CD14-positive monocyte (primary cell): ENCODE results near the gene ASTN2. TPM values are rescaled to one million over a fixed set of nuclear protein-coding genes. Genes with fewer than 3 reads are reported as not detected.
A peak's percentile ranks its signal among the peaks of the same experiment; 100 is the strongest.

Experiments
- DNase-seq, 3 donors: peaks; one replicate each; pipeline ENCODE4 v3.0.0-alpha.2; 2011 to 2022
- H2AFZ ChIP-seq: 2 replicates; pipeline ENCODE4 v1.6.0; 2012; ENCODE audit warnings: mild to moderate bottlenecking, low read depth, low read length, inconsistent platforms; ENCODE audit not compliant: insufficient read depth, poor library complexity, severe bottlenecking
- H3K27ac ChIP-seq, 2 donors: 1 replicate in 1 of 2; 2 replicates in 1 of 2; pipeline ENCODE4 v1.5.1; 2012 to 2013; ENCODE audit warnings: low read length in 2 of 2, control low read depth in 1 of 2, inconsistent platforms in 1 of 2, low read depth in 1 of 2, mild to moderate bottlenecking in 1 of 2
- H3K27me3 ChIP-seq, 2 donors: one replicate each; pipeline versions ENCODE4 v1.6.0 to v1.6.1; 2011 to 2013; ENCODE audit warnings: low read length in 2 of 2; ENCODE audit not compliant: control insufficient read depth in 2 of 2, insufficient read depth in 2 of 2
- H3K36me3 ChIP-seq, 2 donors: replicated peaks in 1 of 2; 1 replicate in 1 of 2; 2 replicates in 1 of 2; pipeline versions ENCODE4 v1.5.1 to v1.6.1; 2012 to 2013; ENCODE audit warnings: low read length in 2 of 2, control low read depth in 1 of 2, inconsistent platforms in 1 of 2, mild to moderate bottlenecking in 1 of 2; ENCODE audit not compliant: insufficient read depth in 2 of 2, control insufficient read depth in 1 of 2
- H3K4me1 ChIP-seq, 2 donors: 1 replicate in 1 of 2; 2 replicates in 1 of 2; pipeline versions ENCODE4 v1.5.1 to v1.6.1; 2012 to 2013; ENCODE audit warnings: low read length in 2 of 2, control low read depth in 1 of 2, inconsistent platforms in 1 of 2, mild to moderate bottlenecking in 1 of 2, moderate library complexity in 1 of 2; ENCODE audit not compliant: insufficient read depth in 2 of 2, control insufficient read depth in 1 of 2
- H3K4me2 ChIP-seq: replicated peaks from 2 replicates; pipeline ENCODE3; 2012; ENCODE audit warnings: low read length, moderate library complexity, mild to moderate bottlenecking; ENCODE audit not compliant: poor library complexity, severe bottlenecking; ENCODE audit errors: extremely low read depth
- H3K4me3 ChIP-seq, 3 experiments: fragments of 200-600 bp in 1 of 3; sonication (generic) in 1 of 3; replicated peaks in 1 of 3; 1 replicate in 2 of 3; 2 replicates in 1 of 3; pipeline ENCODE4 v1.5.1; 2011 to 2013; ENCODE audit warnings: low read length in 3 of 3, mild to moderate bottlenecking in 3 of 3, control low read depth in 2 of 3, low read depth in 2 of 3, inconsistent platforms in 1 of 3, moderate library complexity in 1 of 3
- H3K79me2 ChIP-seq: 2 replicates; pipeline ENCODE4 v1.6.0; 2012; ENCODE audit warnings: mild to moderate bottlenecking, control low read depth, inconsistent platforms, low read length, moderate library complexity; ENCODE audit not compliant: insufficient read depth
- H3K9ac ChIP-seq: 2 replicates; pipeline ENCODE4 v1.6.0; 2017; ENCODE audit warnings: low read length, mild to moderate bottlenecking; ENCODE audit not compliant: insufficient read depth, poor library complexity, severe bottlenecking
- H3K9me3 ChIP-seq, 2 donors: replicated peaks in 1 of 2; 1 replicate in 1 of 2; 2 replicates in 1 of 2; pipeline versions ENCODE4 v1.5.1 to v1.6.1; 2012 to 2013; ENCODE audit warnings: low read length in 2 of 2, control low read depth in 1 of 2; ENCODE audit not compliant: control insufficient read depth in 1 of 2, insufficient read depth in 1 of 2
- H4K20me1 ChIP-seq: 2 replicates; pipeline ENCODE4 v1.6.0; 2012; ENCODE audit warnings: mild to moderate bottlenecking, low read length, control low read depth, moderate library complexity; ENCODE audit not compliant: insufficient read depth
- H3K27ac Mint-ChIP-seq, 7 donors: one replicate each; pipeline ENCODE4 v1.8.0; 2020; ENCODE audit warnings: mild to moderate bottlenecking in 7 of 7, mixed read lengths in 7 of 7, moderate library complexity in 6 of 7, inconsistent platforms in 2 of 7
- H3K27me3 Mint-ChIP-seq, 3 donors: one replicate each; pipeline ENCODE4 v1.8.0; 2021 to 2022; ENCODE audit warnings: low read depth in 3 of 3, mild to moderate bottlenecking in 3 of 3, mixed read lengths in 3 of 3, moderate library complexity in 3 of 3, inconsistent platforms in 1 of 3
- H3K36me3 Mint-ChIP-seq, 2 donors: one replicate each; pipeline ENCODE4 v1.8.0; 2020; ENCODE audit warnings: mixed read lengths in 2 of 2, inconsistent platforms in 1 of 2, mild to moderate bottlenecking in 1 of 2
- H3K4me1 Mint-ChIP-seq: one replicate; pipeline ENCODE4 v1.8.0; 2020; ENCODE audit warnings: mild to moderate bottlenecking, mixed read lengths
- H3K4me3 Mint-ChIP-seq, 2 donors: one replicate each; pipeline ENCODE4 v1.8.0; 2020; ENCODE audit warnings: mild to moderate bottlenecking in 2 of 2, mixed read lengths in 2 of 2, moderate library complexity in 1 of 2
- H3K9me3 Mint-ChIP-seq, 7 donors: one replicate each; pipeline ENCODE4 v1.8.0; 2020 to 2022; ENCODE audit warnings: mixed read lengths in 7 of 7, mild to moderate bottlenecking in 6 of 7, moderate library complexity in 6 of 7, inconsistent platforms in 2 of 7
- CTCF ChIP-seq: fragments of 200-600 bp; IDR thresholded peaks from one replicate; pipeline ENCODE4 v1.8.0; 2022; ENCODE audit warnings: antibody characterized with exemption, mild to moderate bottlenecking
- WGBS: methylation state at CpG from one replicate; pipeline ENCODE4 v1.1.5; 2013; ENCODE audit warnings: missing lambda C conversion rate; ENCODE audit not compliant: insufficient coverage; 5-methylcytosine and 5-hydroxymethylcytosine counted together
- intact Hi-C, 2 donors: fragments of 100-400 bp; cut with micrococcal nuclease; formaldehyde crosslinking; loops; one replicate each; pipeline versions ENCODE4 v1.15.0 to v1.15.1; 2023
- polyA plus RNA-seq, 3 donors: library from polyadenylated mRNA; depleted of rRNA in 1 of 3; unstranded in 2 of 3; stranded (reverse) in 1 of 3; fragments of 300-500 nt in 2 of 3; fragments of >200 nt in 1 of 3; fragmentation: Illumina TruSeq in 2 of 3; gene quantifications; 1 replicate in 2 of 3; 2 replicates in 1 of 3; pipeline ENCODE4 v1.2.3, GENCODE V29; 2012 to 2021

The ASTN2 gene
- polyA plus RNA-seq, 3 donors = not detected

- no peaks in the 10 kb centered on the region for H3K36me3 ChIP-seq
- H3K4me3 ChIP-seq = no peak overlapping the region
- H3K9ac ChIP-seq = no peak overlapping the region
- H3K27ac Mint-ChIP-seq = peak overlapping the region in 1 of 7 donors; percentile 46
- no peak for TF ChIP-seq CTCF
- no peaks in the 10 kb centered on the region for H3K4me1 Mint-ChIP-seq
- no peak overlapping the region for H3K27ac ChIP-seq
- H3K9me3 ChIP-seq = no peaks in the 10 kb centered on the region
- no peak overlapping the region for H2AFZ ChIP-seq
- intact Hi-C loops = no loop called here
- H3K27me3 ChIP-seq = no peaks in the 10 kb centered on the region
- H3K4me2 ChIP-seq = no peak overlapping the region
- no peak overlapping the region for H3K4me3 Mint-ChIP-seq
- no peaks in the 10 kb centered on the region for H3K4me1 ChIP-seq
- H3K79me2 ChIP-seq = no peaks in the 10 kb centered on the region
- H3K27me3 Mint-ChIP-seq = peaks cover 0 to 2% (median 1%) of the 10 kb centered on the region in 3 donors
- no peaks in the 10 kb centered on the region for H4K20me1 ChIP-seq
- H3K36me3 Mint-ChIP-seq = no peaks in the 10 kb centered on the region
- WGBS = 71% methylated on average over 3 of the region's 4 CpGs
- DNase-seq = no peak
- peaks cover 0 to 4% (median 0%) of the 10 kb centered on the region in 7 donors for H3K9me3 Mint-ChIP-seq
Measured at GRCh38 chr9:117444501-117444900, 29.6 kb upstream of the ASTN2 start.

- Mint-ChIP-seq H3K36me3 (no peaks in the 10 kb centered on the region), H3K9me3 (peaks cover 0 to 4% (median 1%) of the 10 kb centered on the region in 7 donors), H3K4me3 (no peak overlapping the region), H3K27me3 (no peaks in the 10 kb centered on the region), H3K27ac (no peak overlapping the region), H3K4me1 (no peaks in the 10 kb centered on the region)
- intact Hi-C loops = no loop called here
- H3K79me2 ChIP-seq = no peaks in the 10 kb centered on the region
- no peaks in the 10 kb centered on the region for H3K9me3 ChIP-seq
- no peaks in the 10 kb centered on the region for H4K20me1 ChIP-seq
- no peaks in the 10 kb centered on the region for H3K36me3 ChIP-seq
- no peak overlapping the region for H3K4me3 ChIP-seq
- H3K27me3 ChIP-seq = no peaks in the 10 kb centered on the region
- WGBS = 33% methylated on average over 1 of the region's 6 CpGs
- DNase-seq = no peak
- H2AFZ ChIP-seq = no peak overlapping the region
- no peak overlapping the region for H3K9ac ChIP-seq
- no peak overlapping the region for H3K4me2 ChIP-seq
- H3K27ac ChIP-seq = no peak overlapping the region
- TF ChIP-seq CTCF = no peak
- H3K4me1 ChIP-seq = no peaks in the 10 kb centered on the region
Measured at GRCh38 chr9:117437283-117437682, 22.4 kb upstream of the ASTN2 start.
